MM.1S (cell line): Measurements from ENCODE around the gene FIBCD1.

ENCODE experiments used
- DNase-seq: peaks from one replicate; pipeline ENCODE4 v3.0.0-alpha.2; 2015
- H2AFZ ChIP-seq: fragments of 300-600 bp; sonication (generic); 2 replicates; pipeline ENCODE4 v1.6.0; 2016; ENCODE audit warnings: antibody characterized with exemption, low read length
- H3F3A ChIP-seq: fragments of 300-600 bp; sonication (generic); 2 replicates; pipeline ENCODE4 v1.6.1; 2016; ENCODE audit warnings: mild to moderate bottlenecking, antibody characterized with exemption, low read length, moderate library complexity, mixed read lengths; ENCODE audit not compliant: insufficient read depth
- H3K27ac ChIP-seq: fragments of 300-600 bp; sonication (generic); 2 replicates; pipeline ENCODE4 v1.5.1; 2016; ENCODE audit warnings: mild to moderate bottlenecking, low read length
- H3K27me3 ChIP-seq: fragments of 300-600 bp; sonication (generic); replicated peaks from 2 replicates; pipeline ENCODE4 v1.6.0; 2016; ENCODE audit warnings: low read length; ENCODE audit not compliant: insufficient read depth
- H3K36me3 ChIP-seq: fragments of 300-600 bp; sonication (generic); replicated peaks from 2 replicates; pipeline ENCODE4 v1.6.1; 2016; ENCODE audit warnings: mild to moderate bottlenecking, low read length, mixed read lengths; ENCODE audit not compliant: insufficient read depth
- H3K4me1 ChIP-seq: fragments of 300-600 bp; sonication (generic); 2 replicates; pipeline ENCODE4 v1.6.1; 2016; ENCODE audit warnings: low read length, mixed read lengths
- H3K4me2 ChIP-seq: fragments of 300-600 bp; sonication (generic); 2 replicates; pipeline ENCODE4 v1.6.0; 2016; ENCODE audit warnings: low read depth, low read length
- H3K4me3 ChIP-seq: fragments of 300-600 bp; sonication (generic); 2 replicates; pipeline ENCODE4 v1.5.1; 2016; ENCODE audit warnings: low read length, mixed read lengths
- H3K79me2 ChIP-seq: fragments of 300-600 bp; sonication (generic); 2 replicates; pipeline ENCODE4 v1.6.1; 2016; ENCODE audit warnings: mixed run types, low read length, mixed read lengths
- H3K9ac ChIP-seq: fragments of 300-600 bp; sonication (generic); 2 replicates; pipeline ENCODE4 v1.6.1; 2016; ENCODE audit warnings: low read length, mixed read lengths
- H3K9me2 ChIP-seq: fragments of 300-600 bp; sonication (generic); replicated peaks from 2 replicates; pipeline ENCODE4 v1.6.1; 2016; ENCODE audit warnings: mild to moderate bottlenecking, low read length, mixed read lengths; ENCODE audit not compliant: insufficient read depth
- H3K9me3 ChIP-seq: fragments of 300-600 bp; sonication (generic); replicated peaks from 2 replicates; pipeline ENCODE4 v1.6.1; 2016; ENCODE audit warnings: mild to moderate bottlenecking, low read length, mixed read lengths; ENCODE audit not compliant: insufficient read depth
- H4K20me1 ChIP-seq: fragments of 300-600 bp; sonication (generic); 2 replicates; pipeline ENCODE4 v1.6.1; 2016; ENCODE audit warnings: mild to moderate bottlenecking, low read length, moderate library complexity, mixed read lengths; ENCODE audit not compliant: insufficient read depth
- EZH2 ChIP-seq: fragments of 300-600 bp; sonication (generic); optimal IDR thresholded peaks from 2 replicates; pipeline ENCODE3; 2017; ENCODE audit warnings: low read depth, mild to moderate bottlenecking, antibody characterized with exemption, low read length, mixed read lengths
- EZH2phosphoT487 ChIP-seq: fragments of 300-600 bp; sonication (generic); IDR thresholded peaks from 2 replicates; pipeline ENCODE4 v1.6.1; 2018; ENCODE audit warnings: antibody characterized with exemption, low read length
- TF ChIP-seq, protein P1 (sequence below): fragments of 300-600 bp; sonication (generic); IDR thresholded peaks from 2 replicates; pipeline ENCODE4 v1.5.1; 2016; ENCODE audit warnings: antibody characterized with exemption, low read length, mixed read lengths

The FIBCD1 gene

DNA sequence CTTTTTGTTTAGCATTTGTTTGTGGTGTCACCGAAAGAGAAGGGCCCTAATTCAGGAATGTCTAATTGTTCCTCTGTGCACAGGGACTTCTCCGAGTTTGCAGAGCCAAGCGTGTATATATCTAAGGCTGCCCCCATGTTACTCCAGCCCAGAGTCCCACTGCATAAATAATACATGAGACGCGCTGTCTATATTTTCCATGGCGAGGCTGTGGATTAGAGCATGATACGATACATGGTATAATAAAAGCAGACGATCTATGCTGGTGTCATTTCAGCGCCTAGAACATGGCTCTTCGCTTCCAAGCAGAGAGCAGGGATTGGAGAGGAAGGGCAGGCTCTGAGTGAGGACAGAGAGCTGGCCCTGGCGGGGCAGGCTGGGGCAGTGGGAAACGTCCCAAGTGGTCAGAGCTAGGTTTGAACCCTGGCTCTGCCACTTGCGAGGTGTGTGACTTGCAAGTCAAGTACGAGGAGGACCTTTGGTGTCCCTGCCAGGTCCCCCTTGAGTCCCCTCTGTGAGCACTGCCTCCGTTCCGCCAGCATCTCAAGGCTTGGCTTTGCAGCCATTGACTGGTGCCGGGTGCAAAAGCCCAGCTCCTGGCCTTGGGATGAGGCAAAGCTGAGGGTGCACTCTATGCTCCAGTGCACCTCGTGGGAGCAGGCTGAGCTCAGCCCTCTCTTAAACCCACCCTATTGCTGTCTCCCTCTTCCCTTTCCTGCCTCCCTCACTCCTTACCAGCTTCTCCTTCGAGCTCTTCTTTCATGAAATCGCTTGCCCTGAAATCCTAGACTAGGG is 40.7 kb upstream of the FIBCD1 start:
- Histone ChIP-seq H3K4me3 (no peak overlapping the region), H3K27me3 (peaks cover 100% of the 10 kb centered on the region), H3K9me2 (no peaks in the 10 kb centered on the region), H3K9me3 (no peaks in the 10 kb centered on the region), H3K79me2 (no peaks in the 10 kb centered on the region), H4K20me1 (no peaks in the 10 kb centered on the region), H3K27ac (no peak overlapping the region), H3F3A (no peaks in the 10 kb centered on the region), H2AFZ (no peak overlapping the region), H3K4me2 (no peak overlapping the region), H3K36me3 (no peaks in the 10 kb centered on the region), H3K9ac (no peak overlapping the region), H3K4me1 (no peaks in the 10 kb centered on the region)
- TF ChIP-seq, protein P1, sequence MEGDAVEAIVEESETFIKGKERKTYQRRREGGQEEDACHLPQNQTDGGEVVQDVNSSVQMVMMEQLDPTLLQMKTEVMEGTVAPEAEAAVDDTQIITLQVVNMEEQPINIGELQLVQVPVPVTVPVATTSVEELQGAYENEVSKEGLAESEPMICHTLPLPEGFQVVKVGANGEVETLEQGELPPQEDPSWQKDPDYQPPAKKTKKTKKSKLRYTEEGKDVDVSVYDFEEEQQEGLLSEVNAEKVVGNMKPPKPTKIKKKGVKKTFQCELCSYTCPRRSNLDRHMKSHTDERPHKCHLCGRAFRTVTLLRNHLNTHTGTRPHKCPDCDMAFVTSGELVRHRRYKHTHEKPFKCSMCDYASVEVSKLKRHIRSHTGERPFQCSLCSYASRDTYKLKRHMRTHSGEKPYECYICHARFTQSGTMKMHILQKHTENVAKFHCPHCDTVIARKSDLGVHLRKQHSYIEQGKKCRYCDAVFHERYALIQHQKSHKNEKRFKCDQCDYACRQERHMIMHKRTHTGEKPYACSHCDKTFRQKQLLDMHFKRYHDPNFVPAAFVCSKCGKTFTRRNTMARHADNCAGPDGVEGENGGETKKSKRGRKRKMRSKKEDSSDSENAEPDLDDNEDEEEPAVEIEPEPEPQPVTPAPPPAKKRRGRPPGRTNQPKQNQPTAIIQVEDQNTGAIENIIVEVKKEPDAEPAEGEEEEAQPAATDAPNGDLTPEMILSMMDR: no peak
- DNase-seq: no peak

DNA sequence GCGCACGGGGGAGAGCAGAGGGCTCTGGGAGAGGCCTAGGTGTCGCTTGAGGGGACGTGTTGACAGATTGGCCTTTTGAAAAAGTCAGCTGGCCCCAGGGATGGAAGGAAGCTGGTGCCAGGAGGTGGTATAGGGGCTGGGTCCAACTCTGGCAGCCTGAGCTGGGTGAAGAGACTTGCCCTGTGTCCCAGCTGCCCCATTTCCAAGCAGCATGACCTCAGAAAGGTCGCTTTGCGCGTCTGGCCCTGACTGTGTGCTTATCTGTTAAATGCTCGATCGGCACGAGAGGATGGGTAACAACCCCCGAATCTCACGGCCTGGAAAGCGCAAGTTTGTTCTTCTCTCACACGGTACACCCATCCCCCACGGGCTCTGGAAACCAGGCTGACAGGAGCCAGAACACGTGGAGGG is 38.8 kb upstream of the FIBCD1 start:
- Histone ChIP-seq H3K4me2 (no peak overlapping the region), H3K4me1 (no peaks in the 10 kb centered on the region), H3K79me2 (no peaks in the 10 kb centered on the region), H3K27ac (no peak overlapping the region), H4K20me1 (no peaks in the 10 kb centered on the region), H2AFZ (no peak overlapping the region), H3K9ac (no peak overlapping the region), H3K9me2 (no peaks in the 10 kb centered on the region), H3K9me3 (no peaks in the 10 kb centered on the region), H3K36me3 (no peaks in the 10 kb centered on the region), H3K4me3 (no peak overlapping the region), H3F3A (no peaks in the 10 kb centered on the region), H3K27me3 (peaks cover 98% of the 10 kb centered on the region)
- TF ChIP-seq, protein P1: no peak
- TF ChIP-seq EZH2 (no peak), EZH2phosphoT487 (no peak)
- no peak for DNase-seq

DNA sequence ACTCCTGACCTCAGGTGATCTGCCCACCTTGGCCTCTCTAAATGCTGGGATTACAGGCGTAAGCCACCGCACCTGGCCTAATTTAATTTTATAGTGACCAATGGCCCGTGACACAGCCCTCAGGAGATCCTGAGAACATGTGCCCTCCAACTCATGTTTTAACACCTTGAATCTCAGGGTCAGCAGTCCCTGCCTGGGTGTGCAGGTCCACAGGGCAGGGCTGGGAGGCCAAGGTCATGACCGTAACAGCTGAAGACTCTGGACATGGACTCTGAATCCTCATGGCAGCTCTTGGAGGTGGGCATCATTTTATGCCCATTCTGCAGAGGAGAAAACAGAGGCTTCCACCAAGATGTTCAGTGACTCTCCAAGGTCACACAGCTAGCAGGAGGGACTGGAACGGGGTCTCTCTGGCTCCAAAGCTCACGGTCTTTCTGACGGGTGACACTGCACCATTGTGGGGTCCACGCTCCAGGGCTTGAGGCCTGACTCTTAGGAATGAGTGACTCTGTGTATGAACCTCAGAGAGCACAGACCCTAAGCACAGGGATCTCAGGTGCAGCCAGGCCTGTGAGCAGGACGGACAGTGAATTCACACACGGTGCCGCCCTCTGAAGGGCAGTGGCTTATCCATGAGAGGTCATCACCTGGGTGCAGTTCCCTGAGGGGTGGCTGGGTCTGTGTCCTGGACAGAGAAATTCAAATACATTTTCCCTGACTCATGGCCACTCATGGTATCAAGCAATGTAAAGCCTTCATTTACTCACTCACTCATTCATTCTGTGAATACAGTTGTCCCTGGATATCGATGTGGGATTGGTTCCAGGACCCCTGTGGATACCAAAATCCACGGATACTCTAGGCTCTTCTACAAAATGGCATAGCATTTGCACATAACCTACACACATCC is 37.1 kb upstream of the FIBCD1 start:
- Histone ChIP-seq H3K27me3 (peaks cover 98% of the 10 kb centered on the region), H3K4me2 (no peak overlapping the region), H3K4me1 (no peaks in the 10 kb centered on the region), H2AFZ (no peak overlapping the region), H3K9me2 (no peaks in the 10 kb centered on the region), H4K20me1 (no peaks in the 10 kb centered on the region), H3K4me3 (no peak overlapping the region), H3F3A (no peaks in the 10 kb centered on the region), H3K9ac (no peak overlapping the region), H3K27ac (no peak overlapping the region), H3K79me2 (no peaks in the 10 kb centered on the region), H3K9me3 (no peaks in the 10 kb centered on the region), H3K36me3 (no peaks in the 10 kb centered on the region)
- no peak for DNase-seq
- no peak for TF ChIP-seq EZH2phosphoT487
- TF ChIP-seq, protein P1: no peak
- TF ChIP-seq EZH2: no peak
